Endothelial cell (in vitro differentiated cells): ENCODE results near the gene CDKL1. TPM values are rescaled to one million over a fixed set of nuclear protein-coding genes. Genes with fewer than 3 reads are reported as not detected.
A peak's percentile ranks its signal among the peaks of the same experiment; 100 is the strongest.

Source experiments
- DNase-seq: peaks from one replicate; pipeline ENCODE4 v3.0.0; 2021; ENCODE audit warnings: low spot score
- H3K27ac Mint-ChIP-seq: one replicate; pipeline ENCODE4 v1.8.0; 2021; ENCODE audit warnings: mixed read lengths, inconsistent platforms; ENCODE audit not compliant: unreplicated experiment
- H3K27me3 Mint-ChIP-seq: one replicate; pipeline ENCODE4 v1.8.0; 2021; ENCODE audit warnings: mild to moderate bottlenecking, moderate library complexity, mixed read lengths, inconsistent platforms; ENCODE audit not compliant: unreplicated experiment
- H3K36me3 Mint-ChIP-seq: one replicate; pipeline ENCODE4 v1.8.0; 2021; ENCODE audit warnings: mild to moderate bottlenecking, low read depth, mixed read lengths, inconsistent platforms; ENCODE audit not compliant: unreplicated experiment
- H3K4me1 Mint-ChIP-seq: one replicate; pipeline ENCODE4 v1.8.0; 2021; ENCODE audit warnings: mild to moderate bottlenecking, mixed read lengths, inconsistent platforms; ENCODE audit not compliant: unreplicated experiment
- H3K4me3 Mint-ChIP-seq: one replicate; pipeline ENCODE4 v1.8.0; 2021; ENCODE audit warnings: mild to moderate bottlenecking, mixed read lengths, inconsistent platforms; ENCODE audit not compliant: unreplicated experiment
- H3K9me3 Mint-ChIP-seq: one replicate; pipeline ENCODE4 v1.8.0; 2021; ENCODE audit warnings: mixed read lengths, inconsistent platforms; ENCODE audit not compliant: unreplicated experiment
- CTCF ChIP-seq: fragments of 200-600 bp; sonication (generic); IDR thresholded peaks from one replicate; pipeline ENCODE4 v1.5.0; 2021; ENCODE audit warnings: antibody characterized with exemption; ENCODE audit not compliant: unreplicated experiment
- total RNA-seq: library from RNA; stranded (reverse); fragmentation: NEBNext Ultra II Directional; extraction: Animal tissue kit (Norgen Biotek cat#: 25700); gene quantifications from one replicate; pipeline ENCODE4 v1.2.1, GENCODE V29; 2021; ENCODE audit not compliant: unreplicated experiment

The CDKL1 gene
- total RNA-seq, 1 donor from 2014 or later = 19.0 TPM

- Mint-ChIP-seq H3K27ac (no peak overlapping the region), H3K4me3 (no peak overlapping the region), H3K4me1 (peaks cover 14% of the 10 kb centered on the region), H3K27me3 (no peaks in the 10 kb centered on the region), H3K36me3 (peaks cover 8% of the 10 kb centered on the region), H3K9me3 (no peaks in the 10 kb centered on the region)
- TF ChIP-seq CTCF = no peak
- no peak for DNase-seq
These were observed 10.6 kb upstream of the CDKL1 start for GRCh38 chr14:50407111-50407812.

GRCh38 chr14:50403419-50403818 is 6.7 kb upstream of the CDKL1 start:
- TF ChIP-seq CTCF = no peak
- H3K9me3 Mint-ChIP-seq = no peaks in the 10 kb centered on the region
- peaks cover 18% of the 10 kb centered on the region for H3K4me1 Mint-ChIP-seq
- H3K27ac Mint-ChIP-seq = peak overlapping the region; percentile 98
- peaks cover 5% of the 10 kb centered on the region for H3K36me3 Mint-ChIP-seq
- DNase-seq = peak; percentile 19
- H3K4me3 Mint-ChIP-seq = no peak overlapping the region
- no peaks in the 10 kb centered on the region for H3K27me3 Mint-ChIP-seq

GRCh38 chr14:50402965-50403364 is 6.3 kb upstream of the CDKL1 start:
- no peak for TF ChIP-seq CTCF
- no peak for DNase-seq
- H3K4me3 Mint-ChIP-seq = no peak overlapping the region
- H3K4me1 Mint-ChIP-seq = peaks cover 18% of the 10 kb centered on the region
- no peaks in the 10 kb centered on the region for H3K27me3 Mint-ChIP-seq
- H3K9me3 Mint-ChIP-seq = no peaks in the 10 kb centered on the region
- H3K36me3 Mint-ChIP-seq = peaks cover 5% of the 10 kb centered on the region
- H3K27ac Mint-ChIP-seq = peak overlapping the region; percentile 53

GRCh38 chr14:50400461-50400860 is 3.8 kb upstream of the CDKL1 start:
- H3K4me1 Mint-ChIP-seq = peaks cover 34% of the 10 kb centered on the region
- no peak overlapping the region for H3K4me3 Mint-ChIP-seq
- no peak for DNase-seq
- TF ChIP-seq CTCF = no peak
- H3K27ac Mint-ChIP-seq = no peak overlapping the region
- peaks cover 4% of the 10 kb centered on the region for H3K27me3 Mint-ChIP-seq
- H3K36me3 Mint-ChIP-seq = no peaks in the 10 kb centered on the region
- no peaks in the 10 kb centered on the region for H3K9me3 Mint-ChIP-seq

- H3K4me3 Mint-ChIP-seq = no peak overlapping the region
- no peak for DNase-seq
- H3K27me3 Mint-ChIP-seq = peaks cover 4% of the 10 kb centered on the region
- peaks cover 31% of the 10 kb centered on the region for H3K4me1 Mint-ChIP-seq
- no peaks in the 10 kb centered on the region for H3K9me3 Mint-ChIP-seq
- no peak for TF ChIP-seq CTCF
- no peaks in the 10 kb centered on the region for H3K36me3 Mint-ChIP-seq
- no peak overlapping the region for H3K27ac Mint-ChIP-seq
These were observed 2.8 kb upstream of the CDKL1 start for GRCh38 chr14:50399251-50400032.
